Rectal smooth muscle tissue (tissue), 1 donor: ENCODE measurements around the gene GALNT7.

Experiments
- H3K27ac ChIP-seq: one replicate; pipeline ENCODE4 v1.7.0; 2013; ENCODE audit warnings: low read depth, low read length, inconsistent platforms
- H3K27me3 ChIP-seq: one replicate; pipeline ENCODE4 v1.7.0; 2013; ENCODE audit warnings: low read length; ENCODE audit not compliant: control insufficient read depth, insufficient read depth
- H3K36me3 ChIP-seq: one replicate; pipeline ENCODE4 v1.7.0; 2013; ENCODE audit warnings: low read length; ENCODE audit not compliant: control insufficient read depth, insufficient read depth
- H3K4me1 ChIP-seq: one replicate; pipeline ENCODE4 v1.7.0; 2013; ENCODE audit warnings: low read length; ENCODE audit not compliant: control insufficient read depth, insufficient read depth
- H3K4me3 ChIP-seq: one replicate; pipeline ENCODE4 v1.7.0; 2013; ENCODE audit warnings: low read length
- H3K9ac ChIP-seq: one replicate; pipeline ENCODE4 v1.7.0; 2013; ENCODE audit warnings: low read length

The GALNT7 gene

GRCh38 chr4:173362666-173363065 is 194.1 kb downstream of the GALNT7 start:
- H3K36me3 ChIP-seq = no peaks in the 10 kb centered on the region

GRCh38 chr4:173365359-173365996 is 196.9 kb downstream of the GALNT7 start:
- H3K4me1 ChIP-seq = no peaks in the 10 kb centered on the region
- H3K27ac ChIP-seq = no peak overlapping the region

More at GRCh38 chr4:173362666-173363065, 194.1 kb downstream of the GALNT7 start:
- Histone ChIP-seq H3K27ac (no peak overlapping the region), H3K4me1 (no peaks in the 10 kb centered on the region), H3K4me3 (no peak overlapping the region), H3K9ac (no peak overlapping the region), H3K27me3 (no peaks in the 10 kb centered on the region)

GRCh38 chr4:173367285-173367684 is 198.7 kb downstream of the GALNT7 start:
- Histone ChIP-seq H3K27me3 (peaks cover 1% of the 10 kb centered on the region), H3K36me3 (no peaks in the 10 kb centered on the region), H3K27ac (peak overlapping the region; percentile 23), H3K9ac (no peak overlapping the region), H3K4me3 (no peak overlapping the region), H3K4me1 (no peaks in the 10 kb centered on the region)

More at GRCh38 chr4:173365359-173365996, 196.9 kb downstream of the GALNT7 start:
- no peak overlapping the region for H3K4me3 ChIP-seq
- no peak overlapping the region for H3K9ac ChIP-seq
- H3K27me3 ChIP-seq = peaks cover 1% of the 10 kb centered on the region
- no peaks in the 10 kb centered on the region for H3K36me3 ChIP-seq

GRCh38 chr4:173367946-173368345 is 199.3 kb downstream of the GALNT7 start:
- Histone ChIP-seq H3K36me3 (no peaks in the 10 kb centered on the region), H3K27ac (no peak overlapping the region), H3K4me1 (no peaks in the 10 kb centered on the region), H3K27me3 (peaks cover 1% of the 10 kb centered on the region), H3K9ac (no peak overlapping the region), H3K4me3 (no peak overlapping the region)

GRCh38 chr4:173370130-173370476 is 201.5 kb downstream of the GALNT7 start:
- Histone ChIP-seq H3K9ac (peak overlapping the region; percentile 95), H3K27me3 (peaks cover 1% of the 10 kb centered on the region), H3K27ac (peak overlapping the region; percentile 97), H3K4me3 (peak overlapping the region; percentile 94), H3K36me3 (no peaks in the 10 kb centered on the region), H3K4me1 (no peaks in the 10 kb centered on the region)

GRCh38 chr4:173370477-173371291 is 202.1 kb downstream of the GALNT7 start, which contains the start of gene SAP30:
TSS of gene SAP30 (plus strand) at chr4:173370954. CDS start at chr4:173371183, 229 bp downstream.
- Histone ChIP-seq H3K27ac (peak within 1 kb of the TSS; percentile 97), H3K27me3 (peaks cover 1% of the 10 kb centered on the region), H3K4me3 (peak within 1 kb of the TSS; percentile 98), H3K4me1 (no peaks in the 10 kb centered on the region), H3K36me3 (no peaks in the 10 kb centered on the region), H3K9ac (peak within 1 kb of the TSS; percentile 95)

- peak overlapping the region; percentile 70 for H3K9ac ChIP-seq
- no peaks in the 10 kb centered on the region for H3K4me1 ChIP-seq
- H3K4me3 ChIP-seq = peak overlapping the region; percentile 98
These were observed 202.9 kb downstream of the GALNT7 start for GRCh38 chr4:173371292-173372192.

More at GRCh38 chr4:173371292-173372192, 202.9 kb downstream of the GALNT7 start:
- H3K27ac ChIP-seq = peak overlapping the region; percentile 92
- peaks cover 1% of the 10 kb centered on the region for H3K27me3 ChIP-seq
- no peaks in the 10 kb centered on the region for H3K36me3 ChIP-seq
